Stimulated activated naive CD4-positive, alpha-beta T cell treated with Interleukin-2 at 50 U/mL for 16 hours (primary cell): Measurements from ENCODE around the gene INO80B.

Experiments
- DNase-seq: peaks from one replicate; lab custom pipeline; 2025; lab: John Stamatoyannopoulos, UW

Gene INO80B

DNA sequence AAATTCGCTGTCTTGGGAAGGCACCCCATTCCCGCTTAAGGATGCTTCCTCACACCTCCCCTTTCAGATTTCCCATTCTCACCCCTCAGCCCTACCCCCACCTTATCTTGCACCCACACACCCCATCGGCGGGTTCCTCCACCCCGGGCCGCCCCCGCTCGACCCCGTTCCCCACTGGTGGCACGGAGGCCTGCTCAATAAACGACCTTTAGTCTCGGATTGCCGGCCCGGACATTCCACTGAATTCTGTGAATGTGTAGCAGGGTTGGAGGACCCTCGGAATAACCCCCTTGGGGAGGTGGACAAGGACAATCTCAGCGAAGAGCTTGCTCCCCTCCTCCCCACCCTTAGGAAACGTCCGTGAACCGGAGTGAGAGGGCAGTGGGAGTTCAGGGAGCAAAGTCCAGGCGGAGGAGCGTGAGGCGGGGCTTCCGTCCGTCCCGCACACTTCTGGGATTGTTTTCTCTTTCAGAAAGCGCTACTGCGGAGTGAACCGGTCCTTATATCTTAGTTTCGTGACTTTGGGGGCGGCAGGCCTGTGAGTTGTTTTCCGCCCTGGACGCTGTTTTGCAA, 47.3 kb downstream of the INO80B start:
- no peak for DNase-seq

DNA sequence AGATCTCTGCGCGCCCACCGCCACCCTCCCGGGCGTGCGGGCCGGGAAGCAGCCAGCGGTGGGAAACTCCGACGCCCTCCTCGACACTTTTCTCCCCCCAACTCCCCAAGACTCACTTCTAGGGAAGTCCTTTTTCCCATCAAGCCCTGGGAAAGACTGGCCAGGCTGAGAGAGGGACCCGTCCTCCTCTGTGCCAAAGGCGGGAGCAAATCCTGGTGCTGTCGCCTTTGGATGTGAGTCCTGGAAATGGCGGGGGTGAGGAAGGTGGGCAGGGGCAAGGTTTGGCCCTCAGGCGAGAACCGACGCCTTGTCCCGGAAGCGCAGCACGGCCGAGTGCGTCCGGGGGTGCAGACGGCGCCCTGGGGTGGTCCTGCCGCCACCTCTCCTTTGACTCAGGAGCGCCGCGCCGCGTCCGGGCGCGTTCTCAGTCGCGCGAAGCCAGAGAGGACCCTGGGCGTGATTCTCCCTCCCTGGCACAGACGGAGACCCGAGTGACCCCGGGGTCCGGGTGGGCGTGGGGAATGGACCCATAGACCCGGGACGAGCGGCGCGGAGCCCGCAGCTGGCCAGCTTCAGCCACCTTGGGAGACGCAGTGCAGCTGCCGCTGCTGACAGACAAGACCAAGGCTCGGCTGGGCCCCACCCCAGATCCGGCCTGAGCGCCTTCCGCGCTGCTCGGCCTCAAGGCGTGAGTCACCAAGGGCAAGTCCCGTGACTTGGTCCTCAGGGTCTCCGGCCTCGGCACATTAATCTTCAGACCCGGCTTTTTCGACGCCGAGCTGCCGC, 48.0 kb downstream of the INO80B start:
- DNase-seq: no peak

DNA sequence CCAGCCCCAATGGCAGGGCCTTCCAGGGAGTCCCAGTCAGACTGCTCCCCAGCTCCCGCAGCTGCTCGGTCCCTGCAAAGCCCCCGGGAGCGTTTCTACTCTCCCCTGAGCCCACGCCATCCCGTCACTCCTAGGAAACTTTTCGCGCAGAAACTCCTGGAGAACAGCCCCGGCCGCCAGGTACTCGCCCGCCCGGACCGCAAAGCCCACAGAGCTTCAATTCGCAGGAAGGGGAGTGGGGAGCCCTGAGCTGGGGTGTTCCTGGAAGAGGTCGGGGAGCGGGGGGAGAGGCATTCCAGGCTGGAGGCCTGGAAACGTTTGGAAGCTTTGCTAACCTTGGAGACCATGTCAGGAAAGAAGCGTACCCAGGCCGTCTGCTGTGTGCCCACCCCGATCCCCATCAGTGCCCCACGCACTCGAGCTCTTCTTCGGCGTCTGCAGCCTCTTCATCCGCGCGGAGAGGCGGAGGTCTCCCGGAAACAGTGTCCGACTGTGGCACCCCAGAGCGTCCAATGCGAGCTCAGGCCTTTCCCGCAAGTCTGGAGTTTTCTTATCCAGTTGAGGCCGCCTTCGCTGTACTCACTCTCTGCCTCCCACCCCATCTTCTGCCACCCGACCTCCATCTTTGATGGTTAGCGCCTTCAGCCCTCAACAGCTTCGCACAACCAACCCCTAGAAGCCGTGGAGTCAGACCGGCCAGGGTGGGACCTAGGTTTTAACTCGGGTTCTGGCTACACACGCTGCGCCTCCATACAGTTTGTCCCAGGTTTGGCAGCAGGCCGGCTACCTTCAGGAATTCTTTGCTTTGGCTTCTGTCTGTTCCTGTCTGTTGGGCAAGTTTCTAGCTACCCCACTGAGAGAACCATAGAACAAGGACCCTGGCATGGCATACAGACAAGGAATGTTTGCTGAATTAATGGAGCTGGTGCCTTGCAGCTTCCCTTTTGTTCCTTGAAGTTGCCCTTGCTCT, 48.9 kb downstream of the INO80B start:
- DNase-seq: no peak

DNA sequence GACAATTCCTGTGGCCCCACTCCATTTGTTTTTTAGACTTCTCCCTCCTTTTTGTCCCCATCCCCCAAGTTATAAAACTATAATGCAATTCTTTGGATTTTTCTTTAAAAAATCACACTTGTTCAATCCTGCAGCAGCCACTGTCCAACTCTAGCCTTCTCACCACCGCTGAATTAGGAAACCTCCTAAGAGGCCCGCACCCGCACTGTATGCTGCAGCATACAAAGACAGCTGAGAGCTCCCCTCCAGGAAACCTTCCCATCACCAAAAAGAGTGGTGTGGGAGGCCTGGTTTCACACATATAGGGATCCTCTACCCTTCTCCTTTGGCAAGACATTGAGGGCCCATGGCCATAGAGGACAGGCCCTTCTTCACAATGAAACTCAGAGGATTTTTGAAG, 49.7 kb downstream of the INO80B start:
- no peak for DNase-seq

DNA sequence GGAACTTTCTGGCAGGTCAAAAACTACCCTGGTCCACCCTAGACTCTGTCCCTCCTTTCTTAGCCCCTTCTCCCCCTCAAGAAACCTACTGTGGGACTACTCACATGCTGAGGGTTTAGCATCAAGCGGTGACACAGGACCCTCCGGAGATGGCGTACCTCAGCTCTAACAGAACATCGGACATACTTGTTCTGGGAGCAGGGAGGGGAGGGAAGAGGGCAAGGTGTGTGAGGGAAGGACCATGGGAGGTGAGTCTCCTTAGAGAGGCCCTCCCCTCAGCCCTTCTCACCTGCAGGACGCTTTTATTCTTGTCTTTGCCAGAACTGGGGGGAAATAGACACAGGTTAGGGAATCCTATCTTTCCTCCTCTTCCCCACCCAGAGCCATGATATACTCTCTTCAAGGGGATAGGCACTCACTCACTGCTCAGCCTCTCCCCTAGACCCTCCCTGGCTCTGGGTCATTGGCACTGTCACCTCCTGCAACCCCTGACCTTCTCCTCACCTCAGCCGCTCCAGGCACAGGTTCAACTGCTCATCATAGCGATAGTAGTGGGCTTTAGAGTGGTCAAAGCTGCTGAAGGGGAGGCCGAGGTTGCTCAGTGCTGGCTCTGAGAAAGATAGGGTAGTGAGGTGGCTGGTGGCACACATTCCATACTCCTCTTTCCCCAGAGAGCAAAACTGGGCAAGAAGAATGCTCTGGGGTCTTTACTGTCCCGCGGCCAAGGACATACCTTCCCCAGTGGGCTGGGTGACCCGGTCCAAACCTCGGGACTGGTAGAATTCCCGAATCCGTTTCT, 50.8 kb downstream of the INO80B start:
- no peak for DNase-seq

DNA sequence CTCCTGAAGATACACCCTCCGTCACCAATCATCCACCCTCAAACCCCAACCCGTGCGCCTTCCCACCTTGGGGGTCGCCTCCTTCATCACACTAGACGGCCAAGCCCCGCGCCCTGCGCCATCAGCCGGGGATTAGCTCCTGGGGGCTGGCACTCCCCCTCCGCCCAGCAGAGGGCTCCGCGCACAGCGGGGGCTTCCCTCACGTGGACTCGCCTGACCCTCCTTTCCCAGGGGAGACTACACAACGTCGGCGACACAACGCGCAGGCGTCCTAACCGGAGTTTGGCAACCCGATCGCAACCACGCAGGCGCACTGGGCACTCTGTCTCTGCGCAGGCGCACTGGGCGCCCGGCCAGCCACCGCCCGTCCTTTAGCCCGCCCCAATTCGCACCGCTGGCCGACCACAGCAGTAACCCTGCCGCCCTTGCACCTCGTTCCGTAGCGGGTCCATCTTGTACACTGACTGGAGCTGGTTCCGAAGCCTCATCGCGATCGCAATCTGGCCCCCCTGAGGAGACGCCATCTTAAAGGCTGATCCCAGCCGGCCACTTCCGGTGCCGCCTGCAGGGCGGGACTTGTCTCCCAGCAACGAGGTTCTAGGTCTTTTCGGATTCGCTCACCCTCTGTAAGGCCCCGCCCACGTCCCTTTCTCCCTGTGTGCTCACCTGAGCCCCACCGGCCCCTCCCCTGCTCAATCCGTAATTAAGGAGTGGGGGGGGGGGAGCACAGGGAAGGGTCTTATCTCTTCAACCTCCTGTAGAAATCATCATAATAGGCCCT, 52.4 kb downstream of the INO80B start, which contains the start of gene PCGF1:
TSS of gene PCGF1 (minus strand) at position 551 of the 781 bp plus-strand sequence. CDS start at position 524, 27 bp downstream.
- peak; percentile 98 for DNase-seq
